Cardiac muscle cell (in vitro differentiated cells and primary cell): ENCODE data around the gene FAM20C. TPM values are rescaled to one million over a fixed set of nuclear protein-coding genes. Genes with fewer than 3 reads are reported as not detected.

ENCODE experiments used
- DNase-seq, 2 donors: peaks; one replicate each; pipeline versions ENCODE4 v3.0.0 to v3.0.0-alpha.2; 2010 to 2017; ENCODE audit warnings: low read depth in 1 of 2, low spot score in 1 of 2
- H3K27ac ChIP-seq: fragments of 200-600 bp; sonication (generic); 2 replicates; pipeline ENCODE4 v1.5.1; 2016
- H3K27me3 ChIP-seq: fragments of 200-600 bp; sonication (generic); 2 replicates; pipeline ENCODE4 v1.6.0; 2016; ENCODE audit warnings: control low read depth
- H3K36me3 ChIP-seq: fragments of 200-600 bp; sonication (generic); 2 replicates; pipeline ENCODE4 v1.5.1; 2016; ENCODE audit warnings: control low read depth
- H3K4me1 ChIP-seq: fragments of 200-600 bp; sonication (generic); 2 replicates; pipeline ENCODE4 v1.8.1; 2017; ENCODE audit warnings: low read depth, mild to moderate bottlenecking, mixed run types
- H3K4me3 ChIP-seq: fragments of 200-600 bp; sonication (generic); 2 replicates; pipeline ENCODE4 v1.5.1; 2016; ENCODE audit warnings: mild to moderate bottlenecking
- H3K9me3 ChIP-seq: fragments of 200-600 bp; sonication (generic); 2 replicates; pipeline ENCODE4 v1.5.1; 2017; ENCODE audit warnings: low read depth, mild to moderate bottlenecking, control low read depth
- polyA plus RNA-seq: library from polyadenylated mRNA; unstranded; fragments of >200 nt; fragmentation: Nextera tagmentation; extraction: Ambion mirVana; gene quantifications from 2 replicates; pipeline ENCODE4 v1.2.1, GENCODE V29; 2016
- total RNA-seq: library from RNA; depleted of rRNA; stranded (reverse); fragments of >200 nt; gene quantifications from 2 replicates; pipeline ENCODE4 v1.2.3, GENCODE V29; 2016
- TF ChIP-seq, protein P1 (sequence below): IDR thresholded peaks from 2 replicates; pipeline ENCODE4 v1.5.1; 2012; ENCODE audit warnings: low read depth, mild to moderate bottlenecking, low read length

Gene FAM20C
- total and polyA plus RNA-seq, 2 experiments from 2014 or later = 4.9 to 15.7 TPM

GRCh38 chr7:300048-300447, 107.7 kb downstream of the FAM20C start:
- Histone ChIP-seq H3K4me3 (no peak overlapping the region), H3K27me3 (peaks cover 8% of the 10 kb centered on the region), H3K4me1 (no peaks in the 10 kb centered on the region), H3K36me3 (no peaks in the 10 kb centered on the region), H3K9me3 (no peaks in the 10 kb centered on the region), H3K27ac (no peak overlapping the region)
- no peak for DNase-seq
- TF ChIP-seq, protein P1, sequence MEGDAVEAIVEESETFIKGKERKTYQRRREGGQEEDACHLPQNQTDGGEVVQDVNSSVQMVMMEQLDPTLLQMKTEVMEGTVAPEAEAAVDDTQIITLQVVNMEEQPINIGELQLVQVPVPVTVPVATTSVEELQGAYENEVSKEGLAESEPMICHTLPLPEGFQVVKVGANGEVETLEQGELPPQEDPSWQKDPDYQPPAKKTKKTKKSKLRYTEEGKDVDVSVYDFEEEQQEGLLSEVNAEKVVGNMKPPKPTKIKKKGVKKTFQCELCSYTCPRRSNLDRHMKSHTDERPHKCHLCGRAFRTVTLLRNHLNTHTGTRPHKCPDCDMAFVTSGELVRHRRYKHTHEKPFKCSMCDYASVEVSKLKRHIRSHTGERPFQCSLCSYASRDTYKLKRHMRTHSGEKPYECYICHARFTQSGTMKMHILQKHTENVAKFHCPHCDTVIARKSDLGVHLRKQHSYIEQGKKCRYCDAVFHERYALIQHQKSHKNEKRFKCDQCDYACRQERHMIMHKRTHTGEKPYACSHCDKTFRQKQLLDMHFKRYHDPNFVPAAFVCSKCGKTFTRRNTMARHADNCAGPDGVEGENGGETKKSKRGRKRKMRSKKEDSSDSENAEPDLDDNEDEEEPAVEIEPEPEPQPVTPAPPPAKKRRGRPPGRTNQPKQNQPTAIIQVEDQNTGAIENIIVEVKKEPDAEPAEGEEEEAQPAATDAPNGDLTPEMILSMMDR = no peak

- TF ChIP-seq, protein P1 = no peak
- Histone ChIP-seq H3K27ac (no peak overlapping the region), H3K4me1 (no peaks in the 10 kb centered on the region), H3K36me3 (no peaks in the 10 kb centered on the region), H3K27me3 (peaks cover 3% of the 10 kb centered on the region), H3K4me3 (no peak overlapping the region), H3K9me3 (no peaks in the 10 kb centered on the region)
- DNase-seq = no peak
Observed at GRCh38 chr7:300546-301290, 108.3 kb downstream of the FAM20C start.

- DNase-seq = no peak
- no peaks in the 10 kb centered on the region for H3K4me1 ChIP-seq
Observed at GRCh38 chr7:301291-302053, 109.1 kb downstream of the FAM20C start.

DNA sequence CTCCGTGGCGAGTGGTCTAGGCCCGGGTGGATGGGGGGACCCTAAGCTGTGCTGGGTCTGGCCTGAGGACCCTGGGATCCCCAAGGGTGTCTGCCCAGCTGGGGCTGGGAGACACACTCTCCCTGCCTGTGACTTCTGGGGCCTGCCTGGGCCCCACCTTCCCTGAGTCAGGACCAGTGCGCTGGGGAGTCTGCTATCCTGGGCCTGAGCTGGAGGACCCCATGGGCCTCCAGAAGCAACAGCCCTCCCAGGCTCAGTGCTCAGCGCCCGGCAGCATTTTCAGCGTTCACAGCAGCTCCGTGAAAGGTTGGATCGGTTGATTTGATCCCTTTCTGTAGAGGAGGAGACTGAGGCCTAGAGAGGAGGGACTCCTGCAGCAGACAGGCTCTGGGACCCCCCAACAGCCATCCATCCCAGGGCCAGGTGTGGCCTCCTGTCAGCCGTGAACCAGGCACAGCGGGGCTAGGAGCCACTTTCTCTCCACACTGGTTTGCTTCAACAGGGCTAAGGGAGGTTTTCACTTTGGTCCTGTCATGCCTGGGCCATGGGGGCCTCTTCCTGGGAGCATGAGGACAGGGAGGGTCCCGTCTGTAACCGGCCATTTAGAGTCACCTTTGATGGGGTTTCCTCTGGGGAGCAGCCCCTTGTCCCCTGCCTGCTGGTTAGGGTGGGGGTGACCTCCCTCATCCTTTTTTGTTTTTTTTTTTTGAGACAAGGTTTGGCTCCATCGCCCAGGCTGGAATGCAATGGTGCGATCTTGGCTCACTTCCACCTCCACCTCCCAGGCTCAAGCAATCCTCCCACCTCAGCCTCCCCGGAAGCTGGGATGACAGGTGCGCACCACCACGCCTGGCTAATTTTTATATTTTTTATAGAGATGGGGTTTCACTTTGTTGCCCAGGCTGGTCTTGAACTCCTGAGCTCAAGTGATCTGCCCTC, 110.0 kb downstream of the FAM20C start:
- no peak for DNase-seq
- no peaks in the 10 kb centered on the region for H3K4me1 ChIP-seq
- H3K27ac ChIP-seq = no peak overlapping the region
- peaks cover 2% of the 10 kb centered on the region for H3K27me3 ChIP-seq
- TF ChIP-seq, protein P1 = no peak
- no peak overlapping the region for H3K4me3 ChIP-seq
- no peaks in the 10 kb centered on the region for H3K36me3 ChIP-seq
- no peaks in the 10 kb centered on the region for H3K9me3 ChIP-seq

More at GRCh38 chr7:301291-302053, 109.1 kb downstream of the FAM20C start:
- TF ChIP-seq, protein P1 = no peak
- no peaks in the 10 kb centered on the region for H3K9me3 ChIP-seq
- no peak overlapping the region for H3K4me3 ChIP-seq
- no peak overlapping the region for H3K27ac ChIP-seq
- peaks cover 2% of the 10 kb centered on the region for H3K27me3 ChIP-seq
- H3K36me3 ChIP-seq = no peaks in the 10 kb centered on the region

GRCh38 chr7:303425-303824, 111.1 kb downstream of the FAM20C start:
- H3K4me1 ChIP-seq = no peaks in the 10 kb centered on the region
- H3K9me3 ChIP-seq = no peaks in the 10 kb centered on the region
- H3K27ac ChIP-seq = no peak overlapping the region
- H3K27me3 ChIP-seq = no peaks in the 10 kb centered on the region
- TF ChIP-seq, protein P1 = no peak
- H3K4me3 ChIP-seq = no peak overlapping the region
- DNase-seq = no peak
- no peaks in the 10 kb centered on the region for H3K36me3 ChIP-seq
